Renal pelvis (tissue), 4 donors: ENCODE data around the gene ATXN10. TPM values are rescaled to one million over a fixed set of nuclear protein-coding genes. Genes with fewer than 3 reads are reported as not detected.
"Not testable (repeated sequence)": the region's sequence is repeated elsewhere in the genome, so short reads cannot be mapped to it uniquely, and the experiment has no call there.

Experiments
- DNase-seq: peaks from one replicate; pipeline ENCODE4 v3.0.0-alpha.2; 2013
- polyA plus RNA-seq, 3 donors: library from polyadenylated mRNA; unstranded; fragments of 120-200 nt; gene quantifications; one replicate each; pipeline ENCODE4 v1.2.1, GENCODE V29; 2013; ENCODE audit not compliant: insufficient read length in 3 of 3

The ATXN10 gene
- polyA plus RNA-seq, 3 donors = 235 to 291 (median 278) TPM

- no peak for DNase-seq
Measured at GRCh38 chr22:45698094-45698493, 26.5 kb downstream of the ATXN10 start.

GRCh38 chr22:45702981-45703380 lies 31.3 kb downstream of the ATXN10 start:
- DNase-seq = no peak

DNA sequence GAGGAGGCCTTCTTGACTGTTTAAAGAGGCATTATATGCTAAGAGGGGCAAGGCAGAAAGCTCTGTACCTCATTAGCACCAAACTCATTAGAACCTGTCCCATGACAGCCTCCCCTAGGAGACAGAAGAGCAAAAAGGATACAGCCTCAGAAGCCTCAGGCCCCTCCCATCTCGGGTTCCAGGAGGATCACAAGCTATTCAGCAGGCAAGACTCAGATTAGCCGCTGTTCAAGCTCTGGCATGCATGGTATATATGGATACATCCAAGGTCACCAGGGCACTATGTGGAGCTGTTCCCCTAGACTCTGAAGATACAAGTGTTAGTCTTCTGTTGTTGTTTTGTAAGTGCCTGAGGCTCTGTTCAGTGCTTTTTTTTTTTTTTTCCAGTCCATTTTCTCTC lies 32.1 kb downstream of the ATXN10 start:
- DNase-seq = no peak

DNA sequence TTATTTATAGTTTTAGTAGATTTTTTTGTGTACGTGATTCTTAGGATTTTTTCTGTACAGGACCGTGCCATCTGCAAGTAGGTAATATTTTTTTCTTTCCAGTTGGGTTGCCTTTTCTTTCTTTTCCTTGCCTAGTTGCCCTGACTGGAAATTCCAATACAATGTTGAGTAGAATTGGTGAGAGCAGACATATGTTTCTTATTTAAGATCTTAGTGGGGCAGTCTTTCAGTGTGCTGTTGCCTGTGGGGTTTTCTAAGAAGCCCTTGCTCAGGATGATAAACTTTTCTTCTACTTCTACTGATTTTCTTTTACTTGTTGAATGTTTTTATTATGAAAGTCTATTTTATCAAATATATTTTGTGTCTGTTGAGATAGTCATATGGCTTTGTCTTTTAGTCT lies 33.0 kb downstream of the ATXN10 start:
- no peak for DNase-seq

DNA sequence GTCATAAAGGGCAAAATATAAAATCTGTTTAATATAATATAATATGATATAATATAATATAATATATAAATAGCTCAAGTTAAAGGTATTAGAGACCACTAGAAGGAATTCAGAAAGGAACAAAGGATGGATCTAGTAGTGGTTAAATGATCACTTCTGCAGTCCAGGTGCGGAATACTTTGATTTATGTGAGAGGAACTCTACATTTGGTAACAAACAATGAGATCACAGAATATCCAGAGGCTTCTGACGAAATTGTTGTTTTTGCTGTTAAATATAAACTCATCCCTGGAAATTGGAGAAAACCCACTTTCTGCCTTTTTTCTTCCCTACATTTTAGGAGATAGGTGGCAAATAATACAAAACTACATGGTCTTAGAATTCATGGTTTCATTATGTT lies 36.0 kb downstream of the ATXN10 start:
- DNase-seq = no peak

DNA sequence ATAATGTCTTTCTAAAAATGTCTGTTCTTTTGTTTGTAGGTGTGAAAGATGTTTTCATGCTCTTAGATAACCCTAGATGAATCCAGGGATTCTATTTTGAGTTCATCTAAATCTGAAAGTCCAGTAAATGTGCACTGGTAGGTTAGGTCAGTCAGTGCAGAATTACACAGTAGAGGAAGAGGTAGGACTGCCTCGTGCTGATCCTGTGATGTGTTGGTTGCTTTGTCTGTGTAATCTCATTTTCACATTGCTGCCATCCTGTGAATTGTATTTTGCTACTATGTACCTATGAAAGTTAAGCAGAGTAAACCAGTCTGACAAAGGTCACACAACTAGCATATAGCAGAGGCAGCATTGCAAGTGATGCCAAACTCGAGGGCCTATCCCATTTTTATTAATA lies 36.5 kb downstream of the ATXN10 start:
- no peak for DNase-seq

- no peak for DNase-seq
Measured at GRCh38 chr22:45709060-45709739, 37.6 kb downstream of the ATXN10 start.

DNA sequence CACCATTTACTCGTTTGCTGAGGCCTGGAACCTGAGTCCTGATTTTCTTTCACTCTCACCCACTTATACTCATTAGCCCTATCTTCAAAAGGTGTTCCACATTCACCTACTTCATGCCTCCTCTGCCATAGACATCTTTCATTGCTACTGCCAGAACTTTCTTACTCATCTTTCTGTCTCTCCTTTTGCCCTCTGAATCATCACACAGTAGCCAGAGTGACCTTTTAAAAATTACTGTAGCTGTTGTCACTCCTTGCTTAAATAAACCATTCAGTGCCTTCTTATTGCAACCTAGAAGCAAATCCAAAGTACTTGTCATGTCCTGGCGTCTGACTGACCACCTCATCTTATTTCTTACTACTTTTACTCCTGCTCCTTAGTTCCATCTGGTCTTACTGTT lies 38.2 kb downstream of the ATXN10 start:
- no peak for DNase-seq

GRCh38 chr22:45710469-45710868 lies 38.8 kb downstream of the ATXN10 start:
- DNase-seq = no peak

DNA sequence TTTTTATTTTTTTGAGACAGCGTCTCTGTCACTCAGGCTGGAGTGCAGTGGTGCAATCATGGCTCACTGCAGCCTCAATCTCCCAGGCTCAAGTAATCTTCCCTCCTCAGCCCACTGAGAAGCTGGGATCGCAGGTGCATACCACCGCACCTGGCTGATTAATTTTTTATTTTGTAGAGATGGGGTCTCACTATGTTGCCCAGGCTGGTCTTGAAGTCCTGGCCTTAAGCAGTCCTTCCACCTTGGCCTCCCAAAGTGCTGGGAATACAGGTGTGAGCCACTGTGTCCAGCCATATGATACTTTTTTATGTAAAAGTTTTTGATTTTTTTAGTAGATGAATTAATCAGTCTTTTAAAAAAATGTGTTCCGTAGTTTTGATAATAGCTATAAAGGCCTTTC lies 42.8 kb downstream of the ATXN10 start:
- not testable (repeated sequence) for DNase-seq

GRCh38 chr22:45717789-45718188 lies 46.2 kb downstream of the ATXN10 start:
- DNase-seq = no peak

DNA sequence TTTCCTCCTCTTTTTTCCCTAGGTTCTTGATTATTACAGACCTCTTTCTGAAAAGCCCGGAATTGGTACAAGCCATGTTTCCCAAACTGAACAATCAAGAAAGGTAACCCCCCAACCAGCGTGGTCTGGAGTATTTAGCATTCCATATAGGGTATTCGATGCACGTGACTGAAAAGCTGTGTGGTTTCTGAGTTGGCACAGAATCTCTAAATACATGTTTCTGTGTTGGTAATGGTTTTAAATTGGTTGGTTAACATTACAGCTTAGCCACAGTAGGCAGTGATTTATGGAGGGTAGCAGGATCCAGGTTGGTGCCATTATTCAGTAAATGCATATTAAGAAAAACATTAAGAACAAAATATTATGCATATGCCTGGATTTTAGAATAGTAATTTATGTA lies 46.8 kb downstream of the ATXN10 start:
- DNase-seq = no peak

GRCh38 chr22:45720839-45721378 lies 49.3 kb downstream of the ATXN10 start:
- DNase-seq = no peak

DNA sequence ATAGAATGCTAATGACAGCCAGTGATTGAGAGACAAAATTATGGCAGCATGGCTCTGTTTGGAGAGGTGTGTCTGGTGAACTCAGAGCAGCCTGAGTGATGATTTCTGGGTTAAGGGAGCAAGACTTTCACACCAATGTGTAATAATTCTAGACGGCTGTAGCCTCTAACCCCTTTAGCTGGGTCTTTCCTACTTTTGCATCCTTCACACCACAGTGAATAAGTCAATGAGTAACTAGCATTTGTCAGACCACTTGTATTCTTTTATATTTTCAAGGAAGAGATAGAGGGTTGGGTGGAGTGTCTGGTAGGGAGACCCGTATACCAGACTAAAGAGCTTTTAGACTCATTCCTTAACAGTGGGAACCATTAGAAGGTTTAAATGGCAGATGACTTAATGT lies 50.4 kb downstream of the ATXN10 start:
- peak; percentile 7 for DNase-seq

DNA sequence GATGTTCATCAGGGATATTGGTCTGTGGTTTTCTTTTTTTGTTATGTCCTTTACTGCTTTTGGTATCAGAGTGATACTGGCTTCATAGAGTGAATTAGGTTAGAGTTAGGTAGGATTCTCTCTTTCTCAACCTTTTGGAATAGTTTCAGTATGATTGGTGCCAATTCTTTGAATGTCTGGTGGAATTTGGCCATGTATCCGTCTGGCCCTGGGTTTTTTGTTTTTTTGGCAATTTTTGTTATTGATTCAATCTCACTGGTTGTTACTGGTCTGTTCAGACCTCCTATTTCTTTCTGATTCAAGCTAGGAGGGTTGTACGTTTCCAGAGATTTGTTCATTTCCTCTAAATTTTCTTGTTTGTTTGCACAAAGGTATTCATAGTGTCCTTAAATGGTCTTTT lies 54.4 kb downstream of the ATXN10 start:
- DNase-seq = no peak

DNA sequence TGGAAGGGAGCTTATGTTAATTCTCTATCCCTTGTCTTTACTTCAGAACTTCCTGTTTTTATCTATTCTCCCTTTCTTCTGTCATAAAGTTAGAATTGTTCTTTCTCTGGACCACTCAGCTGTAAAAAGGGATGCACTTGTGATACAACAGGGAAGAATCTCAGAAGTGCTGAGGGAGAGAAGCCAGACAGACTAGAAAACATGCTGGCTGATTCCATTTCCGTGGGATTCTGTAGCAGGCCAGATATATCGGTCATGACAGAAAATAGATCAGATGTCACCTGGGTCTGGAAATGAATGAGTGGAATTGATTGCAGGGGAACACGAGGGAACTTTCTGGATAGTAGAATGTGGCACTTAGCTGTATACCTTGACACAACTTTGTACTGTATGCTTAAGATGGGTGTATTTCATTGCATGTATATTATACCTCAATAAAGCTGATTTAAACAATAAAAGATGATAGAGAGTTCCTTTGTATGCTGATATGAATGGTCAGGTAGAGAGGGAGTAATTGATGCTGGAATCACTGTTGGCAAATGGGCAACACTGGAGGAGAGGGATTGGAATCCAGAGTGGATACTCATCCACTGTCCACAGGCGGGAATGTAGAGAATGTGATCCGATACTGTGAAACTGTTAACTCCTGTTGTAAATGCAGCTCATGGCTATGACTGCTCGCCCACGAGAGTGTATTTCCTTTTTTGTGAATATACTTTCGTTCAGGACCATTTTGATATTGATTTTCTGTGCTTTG lies 59.6 kb downstream of the ATXN10 start:
- no peak for DNase-seq

- peak; percentile 14 for DNase-seq
Measured at GRCh38 chr22:45731798-45732495, 60.3 kb downstream of the ATXN10 start.

DNA sequence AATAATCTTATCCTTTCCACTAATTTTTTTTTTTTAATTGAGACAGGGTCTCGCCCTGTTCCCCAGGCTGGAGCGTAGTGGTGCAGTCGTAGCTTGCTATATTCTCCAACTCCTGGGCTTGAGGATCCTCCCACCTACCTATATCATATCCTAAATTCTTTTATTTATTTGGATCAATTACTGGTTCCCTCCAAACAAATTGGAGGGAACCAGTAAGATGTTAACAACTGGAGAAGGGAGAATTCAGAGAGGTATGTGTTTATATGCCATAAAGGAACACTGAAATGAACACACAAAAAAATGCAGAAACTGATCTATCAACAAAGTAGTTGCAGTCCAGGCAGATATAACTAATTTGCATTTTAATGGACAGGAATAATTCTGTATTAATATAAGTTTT lies 63.6 kb downstream of the ATXN10 start:
- DNase-seq = no peak

DNA sequence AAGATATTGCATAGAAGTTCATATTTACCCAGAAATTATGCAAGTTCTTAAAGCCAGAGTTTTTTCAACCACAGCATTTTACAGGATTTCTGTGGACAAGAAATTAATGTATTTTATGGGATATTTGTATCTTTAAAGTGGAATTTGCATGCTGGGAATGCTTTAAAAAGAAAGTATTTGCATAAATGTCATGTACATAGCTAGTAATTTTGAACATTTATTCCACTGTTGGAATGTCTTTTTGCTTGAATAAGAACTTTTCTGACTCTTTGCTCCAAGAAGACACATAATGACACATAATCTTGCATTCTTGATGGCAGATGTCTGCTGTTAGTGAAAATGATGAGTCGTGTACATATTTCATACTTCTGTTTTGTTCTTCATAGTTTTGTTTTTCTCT lies 66.6 kb downstream of the ATXN10 start:
- no peak for DNase-seq

GRCh38 chr22:45740236-45740635 lies 68.6 kb downstream of the ATXN10 start:
- no peak for DNase-seq

- no peak for DNase-seq
Measured at GRCh38 chr22:45742866-45743450, 71.3 kb downstream of the ATXN10 start.

DNA sequence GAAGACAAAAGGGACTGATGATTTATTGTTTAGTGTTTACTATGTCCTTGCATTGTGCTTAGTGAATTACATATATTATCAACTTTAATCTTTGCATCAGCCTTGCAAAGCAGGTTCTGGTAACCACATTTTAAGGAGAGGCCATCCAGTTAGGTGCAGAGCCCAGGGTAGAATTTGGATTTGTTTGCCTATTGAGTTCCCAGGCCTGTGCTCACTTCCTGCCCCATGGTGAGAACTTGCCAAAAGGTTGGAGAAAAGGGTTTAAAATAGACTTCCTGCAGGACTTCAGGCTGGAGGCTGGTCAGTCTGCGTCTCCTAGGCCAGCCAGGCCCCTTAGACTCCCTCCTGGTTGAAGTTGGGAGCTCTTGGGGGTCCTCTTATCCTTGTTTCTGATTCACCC lies 72.1 kb downstream of the ATXN10 start:
- no peak for DNase-seq
